ENCODE data around the gene COA8.
A peak's percentile ranks its signal among the peaks of the same experiment; 100 is the strongest.

The COA8 gene

GRCh38 chr14:103574104-103574503 lies 11.3 kb downstream of the COA8 start:
- no peak for DNase-seq (ENCODE audit: low read depth in 2 of 2)
- no peak overlapping the region for H3K4me3 ChIP-seq (replicated peaks in 1 of 2; ENCODE audit: low read depth in 2 of 2, low read length in 2 of 2)
- no peak for TF ChIP-seq CTCF (IDR thresholded peaks at IDR 0.05; ENCODE audit: low read depth, low read length)

GRCh38 chr14:103574707-103575285 lies 12.0 kb downstream of the COA8 start:
- TF ChIP-seq CTCF (IDR thresholded peaks at IDR 0.05; ENCODE audit: low read depth, low read length), result no peak
- H3K4me3 ChIP-seq (replicated peaks in 1 of 2; ENCODE audit: low read depth in 2 of 2, low read length in 2 of 2), result no peak overlapping the region
- no peak for DNase-seq (ENCODE audit: low read depth in 2 of 2)

- peak; percentile 84 to 96 for DNase-seq (ENCODE audit: low read depth in 2 of 2)
- no peak for TF ChIP-seq CTCF (IDR thresholded peaks at IDR 0.05; ENCODE audit: low read depth, low read length)
These were observed 13.7 kb downstream of the COA8 start for GRCh38 chr14:103576371-103577024.

GRCh38 chr14:103578401-103579075 lies 15.8 kb downstream of the COA8 start:
- no peak for TF ChIP-seq CTCF (IDR thresholded peaks at IDR 0.05; ENCODE audit: low read depth, low read length)
- H3K4me3 ChIP-seq (replicated peaks in 1 of 2; ENCODE audit: low read depth in 2 of 2, low read length in 2 of 2), result no peak overlapping the region
- no peak for DNase-seq (ENCODE audit: low read depth in 2 of 2)

More at GRCh38 chr14:103576371-103577024, 13.7 kb downstream of the COA8 start:
- no peak overlapping the region for H3K4me3 ChIP-seq (replicated peaks in 1 of 2; ENCODE audit: low read depth in 2 of 2, low read length in 2 of 2)

- H3K4me3 ChIP-seq (replicated peaks in 1 of 2; ENCODE audit: low read depth in 2 of 2, low read length in 2 of 2), result no peak overlapping the region
- no peak for DNase-seq (ENCODE audit: low read depth in 2 of 2)
- no peak for TF ChIP-seq CTCF (IDR thresholded peaks at IDR 0.05; ENCODE audit: low read depth, low read length)
These were observed 18.4 kb downstream of the COA8 start for GRCh38 chr14:103581206-103581605.

GRCh38 chr14:103581954-103582703 lies 19.4 kb downstream of the COA8 start:
- no peak overlapping the region for H3K4me3 ChIP-seq (replicated peaks in 1 of 2; ENCODE audit: low read depth in 2 of 2, low read length in 2 of 2)
- no peak for TF ChIP-seq CTCF (IDR thresholded peaks at IDR 0.05; ENCODE audit: low read depth, low read length)
- DNase-seq (ENCODE audit: low read depth in 2 of 2), result no peak
